ENCODE data around the gene SLC35A2. TPM values are rescaled to one million over a fixed set of nuclear protein-coding genes. Genes with fewer than 3 reads are reported as not detected.

Gene SLC35A2
- total RNA-seq, 1 experiment from 2014 or later, result 35.0 TPM

DNA sequence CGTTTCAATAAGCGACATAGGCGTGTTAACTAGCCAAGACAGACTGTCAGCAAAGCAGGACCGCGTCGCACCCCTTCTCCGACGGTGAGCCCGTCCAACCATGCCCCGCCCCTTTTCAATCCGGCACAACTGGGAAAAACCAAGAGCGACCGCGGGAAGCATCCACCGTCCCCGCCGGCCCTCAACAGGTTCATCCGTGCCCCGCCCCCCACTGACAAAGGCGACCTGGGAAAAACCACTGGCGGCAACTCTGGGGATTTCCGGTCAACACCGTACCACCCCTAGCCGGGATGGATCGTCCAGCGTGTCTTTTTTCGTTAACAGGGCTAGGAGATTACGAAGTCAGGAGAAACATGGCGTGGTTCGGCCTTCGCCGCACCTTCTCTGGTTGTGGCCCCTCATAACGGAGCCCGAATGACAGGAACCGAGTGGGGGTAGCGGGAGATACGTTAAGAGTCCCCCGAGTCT lies 14.3 kb downstream of the SLC35A2 start:
- Histone ChIP-seq H3K36me3 (ENCODE audit: control insufficient read depth in 1 of 2, insufficient read depth in 2 of 2, low read length in 2 of 2) (peaks cover 0 to 7% of the 10 kb centered on the region in 2 experiments; a peak in 2 of 4 replicates), H3K4me3 (replicated peaks in 1 of 2; ENCODE audit: low read depth in 1 of 2, low read length in 2 of 2) (peak overlapping the region; percentile 75 to 77), H4K20me1 (ENCODE audit: insufficient read depth) (no peaks in the 10 kb centered on the region), H3K4me2 (ENCODE audit: low read length) (peak overlapping the region; percentile 87), H3K27me3 (ENCODE audit: insufficient read depth, low read length) (no peaks in the 10 kb centered on the region), H3K9me3 (ENCODE audit: control insufficient read depth in 1 of 2, insufficient read depth in 1 of 2, low read depth in 1 of 2, low read length in 2 of 2) (no peaks in the 10 kb centered on the region), H3K4me1 (ENCODE audit: control insufficient read depth in 1 of 2, insufficient read depth in 2 of 2, low read length in 2 of 2) (peaks cover 3 to 12% of the 10 kb centered on the region in 2 experiments; a peak in 3 of 4 replicates), H3K79me2 (ENCODE audit: insufficient read depth, low read length) (peaks cover 38% of the 10 kb centered on the region), H2AFZ (ENCODE audit: low read depth, low read length, poor library complexity, severe bottlenecking) (no peak overlapping the region), H3K9ac (ENCODE audit: low read length) (peak overlapping the region; percentile 83), H3K27ac (ENCODE audit: low read depth, low read length) (peak overlapping the region; percentile 96), H3K9me2 (ENCODE audit: insufficient read depth) (no peaks in the 10 kb centered on the region)
- intact Hi-C loops (cut with micrococcal nuclease), result loop anchor here (10.0 kb wide), 1 partner anchor 92 kb away; the partner anchor contains the start of gene HDAC6
- CTCF ChIA-PET, result no interaction called here
- peak; percentile 52; the same call in 1 of the 2 replicates for TF ChIP-seq POLR2AphosphoS5 (IDR thresholded peaks at IDR 0.05; ENCODE audit: low read depth, low read length)
- peak; percentile 37 for TF ChIP-seq TCF7L2 (IDR thresholded peaks at IDR 0.05; ENCODE audit: borderline replicate concordance, extremely low read depth, insufficient read depth, insufficient read length)
- no peak for TF ChIP-seq SIN3A (IDR thresholded peaks at IDR 0.05; ENCODE audit: low read depth)
- no peak for TF ChIP-seq POLR2A (IDR thresholded peaks at IDR 0.05; ENCODE audit: borderline replicate concordance, extremely low read depth, insufficient read depth, insufficient read length)
- POLR2A ChIA-PET, result interaction anchor here (1.0 to 1.6 kb wide), 5 partner anchors 15 to 294 kb away, joined by 3 to 12 read pairs (median 4); partner anchors contain the start of genes HDAC6, OTUD5 and SLC35A2
- DNase-seq (ENCODE audit: low read depth, low spot score) (peak; percentile 70), ATAC-seq (peak; percentile 63)
- TSS peak; percentile 47 for BruUV-seq (replicated peaks)
- RAD21 ChIA-PET (ENCODE audit: low non-redundant PET in 1 of 2, low total read pairs in 2 of 2, uncharacterized antibody in 2 of 2, unreplicated experiment in 2 of 2), result no interaction called here

DNA sequence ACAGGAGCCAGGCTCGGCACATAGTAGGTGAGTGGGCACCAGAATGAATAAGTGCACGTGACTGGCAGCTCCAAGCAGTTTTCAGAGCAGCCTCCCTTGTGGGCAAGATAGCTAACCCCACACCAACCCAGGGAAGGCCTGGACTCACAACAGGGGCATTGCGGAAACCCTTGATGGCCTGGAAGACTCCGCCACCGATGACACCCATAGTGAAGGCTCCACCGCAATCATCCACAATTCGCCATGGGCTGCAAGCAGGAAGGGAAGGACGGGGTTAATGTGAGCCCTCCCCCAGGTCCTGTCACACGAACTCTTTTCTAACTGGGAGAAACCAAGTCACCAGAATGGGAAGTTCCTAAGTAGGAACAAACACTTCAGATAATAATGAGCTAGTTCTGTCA lies 14.8 kb downstream of the SLC35A2 start:
- BruUV-seq (replicated peaks), result no TSS peak
- ChIA-PET CTCF (no interaction called here), RAD21 (ENCODE audit: low non-redundant PET in 1 of 2, low total read pairs in 2 of 2, uncharacterized antibody in 2 of 2, unreplicated experiment in 2 of 2) (no interaction called here), POLR2A (interaction anchor here (1.4 to 1.5 kb wide), 2 partner anchors 95 to 294 kb away, joined by 3 to 7 read pairs; partner anchors contain the start of gene HDAC6)
- TF ChIP-seq SP1 (IDR thresholded peaks at IDR 0.05; ENCODE audit: low read depth) (no peak), RAD21 (IDR thresholded peaks at IDR 0.05; ENCODE audit: low read depth) (no peak), EZH2phosphoT487 (IDR thresholded peaks at IDR 0.05; ENCODE audit: borderline replicate concordance) (no peak), JUND (IDR thresholded peaks at IDR 0.05) (no peak), POLR2A (IDR thresholded peaks at IDR 0.05; ENCODE audit: borderline replicate concordance, extremely low read depth, insufficient read depth, insufficient read length) (no peak), YY1 (IDR thresholded peaks at IDR 0.05; ENCODE audit: extremely low read depth, insufficient replicate concordance, low read depth, low read length) (no peak), FOSL1 (IDR thresholded peaks at IDR 0.05; ENCODE audit: low read depth) (no peak), EZH2 (IDR thresholded peaks at IDR 0.05) (no peak), SRF (IDR thresholded peaks at IDR 0.05; ENCODE audit: low read depth) (no peak), ELF1 (IDR thresholded peaks at IDR 0.05; ENCODE audit: borderline replicate concordance, low read depth) (no peak), ZFX (IDR thresholded peaks at IDR 0.05) (no peak)
- TF ChIP-seq, protein P1, sequence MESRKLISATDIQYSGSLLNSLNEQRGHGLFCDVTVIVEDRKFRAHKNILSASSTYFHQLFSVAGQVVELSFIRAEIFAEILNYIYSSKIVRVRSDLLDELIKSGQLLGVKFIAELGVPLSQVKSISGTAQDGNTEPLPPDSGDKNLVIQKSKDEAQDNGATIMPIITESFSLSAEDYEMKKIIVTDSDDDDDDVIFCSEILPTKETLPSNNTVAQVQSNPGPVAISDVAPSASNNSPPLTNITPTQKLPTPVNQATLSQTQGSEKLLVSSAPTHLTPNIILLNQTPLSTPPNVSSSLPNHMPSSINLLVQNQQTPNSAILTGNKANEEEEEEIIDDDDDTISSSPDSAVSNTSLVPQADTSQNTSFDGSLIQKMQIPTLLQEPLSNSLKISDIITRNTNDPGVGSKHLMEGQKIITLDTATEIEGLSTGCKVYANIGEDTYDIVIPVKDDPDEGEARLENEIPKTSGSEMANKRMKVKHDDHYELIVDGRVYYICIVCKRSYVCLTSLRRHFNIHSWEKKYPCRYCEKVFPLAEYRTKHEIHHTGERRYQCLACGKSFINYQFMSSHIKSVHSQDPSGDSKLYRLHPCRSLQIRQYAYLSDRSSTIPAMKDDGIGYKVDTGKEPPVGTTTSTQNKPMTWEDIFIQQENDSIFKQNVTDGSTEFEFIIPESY (IDR thresholded peaks at IDR 0.05; ENCODE audit: extremely low read depth, insufficient replicate concordance, low read length), result no peak
- TF ChIP-seq, protein P2, sequence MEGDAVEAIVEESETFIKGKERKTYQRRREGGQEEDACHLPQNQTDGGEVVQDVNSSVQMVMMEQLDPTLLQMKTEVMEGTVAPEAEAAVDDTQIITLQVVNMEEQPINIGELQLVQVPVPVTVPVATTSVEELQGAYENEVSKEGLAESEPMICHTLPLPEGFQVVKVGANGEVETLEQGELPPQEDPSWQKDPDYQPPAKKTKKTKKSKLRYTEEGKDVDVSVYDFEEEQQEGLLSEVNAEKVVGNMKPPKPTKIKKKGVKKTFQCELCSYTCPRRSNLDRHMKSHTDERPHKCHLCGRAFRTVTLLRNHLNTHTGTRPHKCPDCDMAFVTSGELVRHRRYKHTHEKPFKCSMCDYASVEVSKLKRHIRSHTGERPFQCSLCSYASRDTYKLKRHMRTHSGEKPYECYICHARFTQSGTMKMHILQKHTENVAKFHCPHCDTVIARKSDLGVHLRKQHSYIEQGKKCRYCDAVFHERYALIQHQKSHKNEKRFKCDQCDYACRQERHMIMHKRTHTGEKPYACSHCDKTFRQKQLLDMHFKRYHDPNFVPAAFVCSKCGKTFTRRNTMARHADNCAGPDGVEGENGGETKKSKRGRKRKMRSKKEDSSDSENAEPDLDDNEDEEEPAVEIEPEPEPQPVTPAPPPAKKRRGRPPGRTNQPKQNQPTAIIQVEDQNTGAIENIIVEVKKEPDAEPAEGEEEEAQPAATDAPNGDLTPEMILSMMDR (IDR thresholded peaks at IDR 0.05 in 2 of 3, conservative IDR thresholded peaks at IDR 0.05 in 1 of 3; ENCODE audit: borderline replicate concordance in 1 of 3, insufficient read depth in 1 of 3, low read depth in 2 of 3, low read length in 2 of 3), result no peak
- TF ChIP-seq, protein P3, sequence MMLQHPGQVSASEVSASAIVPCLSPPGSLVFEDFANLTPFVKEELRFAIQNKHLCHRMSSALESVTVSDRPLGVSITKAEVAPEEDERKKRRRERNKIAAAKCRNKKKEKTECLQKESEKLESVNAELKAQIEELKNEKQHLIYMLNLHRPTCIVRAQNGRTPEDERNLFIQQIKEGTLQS (IDR thresholded peaks at IDR 0.05), result no peak
- H3K4me2 ChIP-seq (ENCODE audit: low read length), result peak overlapping the region; percentile 87
- no peaks in the 10 kb centered on the region for H4K20me1 ChIP-seq (ENCODE audit: insufficient read depth)
- peak overlapping the region; percentile 75 to 77 for H3K4me3 ChIP-seq (replicated peaks in 1 of 2; ENCODE audit: low read depth in 1 of 2, low read length in 2 of 2)
- no peak overlapping the region for H2AFZ ChIP-seq (ENCODE audit: low read depth, low read length, poor library complexity, severe bottlenecking)
- intact Hi-C loops (cut with micrococcal nuclease), result loop anchor here (10.0 kb wide), 1 partner anchor 92 kb away; the partner anchor contains the start of gene HDAC6
- ATAC-seq, result no peak
- peaks cover 38% of the 10 kb centered on the region for H3K79me2 ChIP-seq (ENCODE audit: insufficient read depth, low read length)
- H3K27ac ChIP-seq (ENCODE audit: low read depth, low read length), result peak overlapping the region; percentile 96
- no peaks in the 10 kb centered on the region for H3K27me3 ChIP-seq (ENCODE audit: insufficient read depth, low read length)
- H3K36me3 ChIP-seq (ENCODE audit: control insufficient read depth in 1 of 2, insufficient read depth in 2 of 2, low read length in 2 of 2), result peaks cover 0 to 7% of the 10 kb centered on the region in 2 experiments; a peak in 2 of 4 replicates
- no peaks in the 10 kb centered on the region for H3K9me2 ChIP-seq (ENCODE audit: insufficient read depth)
- peak overlapping the region; percentile 83 for H3K9ac ChIP-seq (ENCODE audit: low read length)
- DNase-seq (ENCODE audit: low read depth, low spot score), result no peak
- H3K4me1 ChIP-seq (ENCODE audit: control insufficient read depth in 1 of 2, insufficient read depth in 2 of 2, low read length in 2 of 2), result peaks cover 5 to 16% of the 10 kb centered on the region in 2 experiments; a peak in 3 of 4 replicates
- no peaks in the 10 kb centered on the region for H3K9me3 ChIP-seq (ENCODE audit: control insufficient read depth in 1 of 2, insufficient read depth in 1 of 2, low read depth in 1 of 2, low read length in 2 of 2)
